IPS-15b (cell line): ENCODE measurements around the gene PNCK.
"Not testable (repeated sequence)": the region's sequence is repeated elsewhere in the genome, so short reads cannot be mapped to it uniquely, and the experiment has no call there.

Source experiments
- H3K27me3 ChIP-seq: one replicate; pipeline ENCODE4 v1.6.1; 2013; ENCODE audit warnings: low read length; ENCODE audit not compliant: control insufficient read depth, insufficient read depth
- H3K36me3 ChIP-seq: one replicate; pipeline ENCODE4 v1.6.1; 2013; ENCODE audit warnings: low read length; ENCODE audit not compliant: control insufficient read depth, insufficient read depth
- H3K4me1 ChIP-seq: one replicate; pipeline ENCODE4 v1.6.1; 2013; ENCODE audit warnings: mild to moderate bottlenecking, low read length; ENCODE audit not compliant: control insufficient read depth, insufficient read depth
- H3K4me3 ChIP-seq: one replicate; pipeline ENCODE4 v1.5.1; 2013; ENCODE audit warnings: low read depth, low read length
- H3K9ac ChIP-seq: one replicate; pipeline ENCODE4 v1.6.1; 2013; ENCODE audit warnings: low read depth, mild to moderate bottlenecking, low read length
- H3K9me3 ChIP-seq: one replicate; pipeline ENCODE4 v1.6.1; 2013; ENCODE audit warnings: mild to moderate bottlenecking, low read length; ENCODE audit not compliant: control insufficient read depth, insufficient read depth

PNCK gene

GRCh38 chrX:153704631-153705402 is 31.2 kb upstream of the PNCK start:
- H3K4me1 ChIP-seq, H3K4me3 ChIP-seq, H3K9me3 ChIP-seq, H3K27me3 ChIP-seq, H3K9ac ChIP-seq: not testable (repeated sequence)
- H3K36me3 ChIP-seq = peaks cover 27% of the 10 kb centered on the region

DNA sequence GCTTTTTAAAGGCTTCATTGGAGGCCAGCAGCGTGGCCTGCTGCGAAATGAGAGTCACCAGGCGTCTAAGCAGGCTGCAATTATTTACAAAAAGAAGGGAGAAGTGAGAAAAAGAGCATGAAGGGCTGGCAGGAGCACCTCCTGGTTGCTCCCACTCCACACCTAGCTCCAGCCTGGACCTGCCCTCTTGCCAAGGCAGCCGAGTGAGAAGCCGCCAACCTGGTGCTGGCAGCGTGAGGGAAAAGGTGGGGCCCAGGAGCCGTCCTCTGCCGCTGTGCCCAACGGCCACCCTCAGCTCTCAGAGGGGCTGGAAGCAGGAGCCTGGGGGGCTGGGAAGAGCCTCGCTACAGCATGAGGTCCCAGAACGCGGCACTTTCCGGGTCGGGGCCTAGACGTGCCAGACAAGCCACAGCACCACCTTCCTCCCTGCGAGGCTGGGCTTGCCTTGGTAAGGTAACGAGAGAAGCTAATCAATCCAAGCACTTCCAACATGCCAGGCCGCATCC is 30.5 kb upstream of the PNCK start:
- no peak overlapping the region for H3K4me3 ChIP-seq
- H3K27me3 ChIP-seq = no peaks in the 10 kb centered on the region
- peaks cover 27% of the 10 kb centered on the region for H3K36me3 ChIP-seq
- H3K4me1 ChIP-seq = peaks cover 2% of the 10 kb centered on the region
- H3K9ac ChIP-seq = no peak overlapping the region
- no peaks in the 10 kb centered on the region for H3K9me3 ChIP-seq

DNA sequence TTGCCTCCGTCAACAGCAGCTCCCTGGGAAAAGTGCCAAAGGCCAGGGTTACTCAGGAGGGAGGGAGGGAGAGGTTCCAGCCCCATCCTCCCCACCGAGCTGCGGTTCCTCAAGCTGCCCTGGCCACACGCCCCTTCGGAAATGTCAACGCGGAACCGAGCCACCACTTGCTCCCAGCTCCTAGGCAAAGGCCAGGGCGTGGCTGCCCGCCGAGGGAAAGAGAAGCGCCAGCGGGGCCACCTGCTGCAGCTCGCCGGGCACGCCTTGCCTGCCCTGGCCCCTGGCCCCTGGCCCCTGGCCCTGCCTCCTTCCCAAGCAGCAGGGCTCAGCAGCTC is 29.4 kb upstream of the PNCK start:
- no peak overlapping the region for H3K4me3 ChIP-seq
- H3K9me3 ChIP-seq = no peaks in the 10 kb centered on the region
- peaks cover under 1% of the 10 kb centered on the region for H3K4me1 ChIP-seq
- H3K27me3 ChIP-seq = no peaks in the 10 kb centered on the region
- H3K9ac ChIP-seq = no peak overlapping the region
- H3K36me3 ChIP-seq = peaks cover 27% of the 10 kb centered on the region

GRCh38 chrX:153702336-153703035 is 28.9 kb upstream of the PNCK start:
- Histone ChIP-seq H3K36me3 (peaks cover 26% of the 10 kb centered on the region), H3K9me3 (no peaks in the 10 kb centered on the region), H3K4me3 (no peak overlapping the region), H3K27me3 (no peaks in the 10 kb centered on the region), H3K9ac (no peak overlapping the region), H3K4me1 (no peaks in the 10 kb centered on the region)

GRCh38 chrX:153701706-153702105 is 28.1 kb upstream of the PNCK start:
- no peaks in the 10 kb centered on the region for H3K4me1 ChIP-seq
- H3K9me3 ChIP-seq = no peaks in the 10 kb centered on the region
- H3K4me3 ChIP-seq = no peak overlapping the region
- H3K36me3 ChIP-seq = peaks cover 19% of the 10 kb centered on the region
- no peak overlapping the region for H3K9ac ChIP-seq
- no peaks in the 10 kb centered on the region for H3K27me3 ChIP-seq

DNA sequence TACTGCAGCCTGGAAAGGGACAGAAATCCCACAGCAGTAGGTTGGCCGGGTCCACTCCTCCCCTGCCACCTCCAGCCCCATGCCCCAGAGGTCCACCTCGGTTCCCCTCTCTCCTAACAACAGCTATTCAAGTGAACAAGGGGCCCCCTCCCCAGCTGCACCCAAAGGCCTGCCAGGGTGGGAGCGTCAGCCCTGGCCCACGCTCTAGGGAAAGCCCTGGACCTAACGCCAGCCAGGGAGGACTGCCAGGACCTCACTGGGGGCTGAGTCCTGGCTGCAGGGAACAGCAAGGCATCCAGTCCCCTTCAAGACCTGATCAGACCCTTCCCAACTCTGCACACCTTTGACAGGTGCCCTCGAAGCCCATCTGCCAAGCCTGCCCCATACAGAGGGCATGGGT is 27.4 kb upstream of the PNCK start:
- Histone ChIP-seq H3K9ac (no peak overlapping the region), H3K36me3 (peaks cover 19% of the 10 kb centered on the region), H3K4me1 (no peaks in the 10 kb centered on the region), H3K9me3 (no peaks in the 10 kb centered on the region), H3K27me3 (no peaks in the 10 kb centered on the region), H3K4me3 (no peak overlapping the region)

GRCh38 chrX:153700376-153700945 is 26.8 kb upstream of the PNCK start:
- H3K36me3 ChIP-seq = peaks cover 19% of the 10 kb centered on the region
- no peaks in the 10 kb centered on the region for H3K9me3 ChIP-seq
- no peak overlapping the region for H3K9ac ChIP-seq

DNA sequence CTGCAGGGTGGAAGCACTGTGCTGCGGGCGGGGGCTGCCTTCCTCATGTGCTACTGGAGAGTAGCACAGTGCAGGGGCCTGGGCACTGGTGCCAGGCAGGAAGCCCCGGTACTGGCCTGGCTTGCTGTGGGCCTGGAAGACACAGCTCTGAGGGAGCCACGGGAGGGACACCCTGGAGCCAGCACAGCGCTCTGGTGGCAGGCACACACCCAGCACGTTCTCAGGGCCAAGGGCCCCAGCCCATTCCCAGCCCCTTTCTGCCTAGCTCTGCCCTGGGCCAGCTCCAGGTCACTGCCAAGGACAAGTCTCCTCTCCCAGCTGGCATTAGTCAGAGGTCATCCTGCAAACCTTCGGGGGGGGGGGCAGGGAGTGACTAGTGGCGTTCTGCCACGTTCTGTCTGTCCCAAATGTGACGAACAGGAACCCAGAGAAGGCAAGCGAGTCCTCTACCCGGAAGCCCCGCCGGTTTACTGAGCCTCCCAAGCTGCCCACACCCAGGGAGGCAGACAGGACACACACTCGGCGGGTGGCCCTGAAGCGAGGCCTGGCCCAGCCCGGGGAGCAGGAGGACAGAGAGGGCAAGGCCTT is 26.3 kb upstream of the PNCK start:
- H3K4me1 ChIP-seq, H3K27me3 ChIP-seq, H3K9ac ChIP-seq, H3K4me3 ChIP-seq, H3K9me3 ChIP-seq: not testable (repeated sequence)
- H3K36me3 ChIP-seq = peaks cover 21% of the 10 kb centered on the region

More at GRCh38 chrX:153700376-153700945, 26.8 kb upstream of the PNCK start:
- Histone ChIP-seq H3K4me1 (no peaks in the 10 kb centered on the region), H3K4me3 (no peak overlapping the region), H3K27me3 (no peaks in the 10 kb centered on the region)

- H3K9ac ChIP-seq, H3K9me3 ChIP-seq: not testable (repeated sequence)
- H3K36me3 ChIP-seq = peaks cover 24% of the 10 kb centered on the region
Measured at GRCh38 chrX:153699210-153699783, 25.7 kb upstream of the PNCK start.

DNA sequence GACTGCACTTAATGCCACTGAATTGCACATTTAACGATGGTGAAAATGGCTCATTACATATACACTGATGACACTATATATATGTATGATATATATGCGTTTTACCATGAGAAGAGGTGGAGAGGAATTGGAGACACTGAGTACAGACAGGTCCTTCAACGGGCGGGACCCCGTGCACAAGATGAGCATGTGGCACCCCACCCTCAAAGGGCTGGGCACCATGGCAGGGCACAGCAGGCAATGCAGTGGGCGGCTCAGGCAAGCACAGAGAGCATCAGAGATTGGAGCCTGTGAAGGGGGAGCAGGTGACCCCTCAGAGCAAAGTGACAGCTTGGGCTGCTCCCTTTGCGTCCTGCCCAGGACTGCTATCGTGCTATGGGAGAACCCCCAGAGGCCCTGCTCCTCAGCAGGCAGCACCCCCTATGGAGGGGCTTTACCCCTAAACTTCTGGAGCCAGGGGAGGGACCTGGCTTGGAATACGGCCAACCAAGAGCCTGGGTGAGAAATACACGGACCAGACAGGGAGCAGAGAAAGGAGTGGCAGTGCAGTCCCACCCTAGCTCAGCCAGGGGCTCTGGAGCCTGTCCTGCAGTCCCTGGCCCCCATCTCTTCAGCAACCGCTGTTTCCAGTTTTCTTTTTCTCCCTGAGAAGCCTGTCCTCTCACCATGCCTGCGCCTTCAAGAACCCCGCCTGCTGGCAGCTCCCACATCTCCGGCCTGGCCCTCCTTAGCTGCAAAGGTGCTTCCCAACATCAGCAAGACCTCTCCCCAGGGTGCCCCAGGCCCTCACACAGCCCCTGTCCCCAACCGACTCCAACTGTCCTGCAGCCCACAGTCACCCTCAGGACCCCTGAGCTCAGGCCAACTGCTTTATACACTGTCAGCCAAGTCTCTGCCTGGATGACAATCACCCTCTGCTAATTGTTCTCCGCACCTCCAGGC is 24.6 kb upstream of the PNCK start:
- no peak overlapping the region for H3K9ac ChIP-seq
- peaks cover 24% of the 10 kb centered on the region for H3K36me3 ChIP-seq
- H3K9me3 ChIP-seq = no peaks in the 10 kb centered on the region
- no peaks in the 10 kb centered on the region for H3K4me1 ChIP-seq
- no peaks in the 10 kb centered on the region for H3K27me3 ChIP-seq
- no peak overlapping the region for H3K4me3 ChIP-seq

More at GRCh38 chrX:153699210-153699783, 25.7 kb upstream of the PNCK start:
- H3K4me3 ChIP-seq, H3K4me1 ChIP-seq, H3K27me3 ChIP-seq: not testable (repeated sequence)
